PC-9 (cell line): ENCODE measurements around the gene PCDH12. TPM values are rescaled to one million over a fixed set of nuclear protein-coding genes. Genes with fewer than 3 reads are reported as not detected.

Experiments
- BruUV-seq: library from RNA; stranded (reverse); fragments of 400-500 nt; replicated peaks from 2 replicates; lab custom pipeline; 2021; lab: Mats Ljungman, UMichigan
- CTCF ChIA-PET: fragments of 300-600 bp; sonication (Branson Sonifier 250); formaldehyde crosslinking; loops from one replicate; lab custom pipeline; 2022; ENCODE audit warnings: antibody characterized with exemption; lab: Charles Lee
- POLR2A ChIA-PET: fragments of 300-600 bp; sonication (Branson Sonifier 250); formaldehyde crosslinking; loops from one replicate; lab custom pipeline; 2022; ENCODE audit warnings: antibody characterized with exemption; ENCODE audit not compliant: unreplicated experiment; lab: Charles Lee
- DNase-seq, 2 experiments: peaks; one replicate each; pipeline versions ENCODE4 v3.0.0 to v3.0.0-alpha.2; 2015 to 2022; ENCODE audit warnings: mixed read lengths in 1 of 2
- H2AFZ ChIP-seq: fragments of 200-600 bp; sonication (generic); 2 replicates; pipeline ENCODE4 v1.8.1; 2017; ENCODE audit warnings: antibody characterized with exemption
- H3F3A ChIP-seq: fragments of 200-600 bp; sonication (generic); 2 replicates; pipeline ENCODE4 v1.8.1; 2017; ENCODE audit warnings: antibody characterized with exemption, mild to moderate bottlenecking, low read depth; ENCODE audit not compliant: insufficient read depth
- H3K27ac ChIP-seq: fragments of 200-600 bp; sonication (generic); 2 replicates; pipeline ENCODE4 v1.6.1; 2016; ENCODE audit warnings: mixed run types
- H3K27me3 ChIP-seq: fragments of 200-600 bp; sonication (generic); 2 replicates; pipeline ENCODE4 v1.6.1; 2016; ENCODE audit warnings: low read depth, mixed run types; ENCODE audit not compliant: insufficient read depth
- H3K36me3 ChIP-seq: fragments of 200-600 bp; sonication (generic); 2 replicates; pipeline ENCODE4 v1.6.1; 2016; ENCODE audit warnings: low read depth, mixed run types
- H3K4me1 ChIP-seq: fragments of 200-600 bp; sonication (generic); replicated peaks from 2 replicates; pipeline ENCODE4 v1.6.1; 2016; ENCODE audit warnings: mixed run types; ENCODE audit not compliant: insufficient read depth
- H3K4me2 ChIP-seq: fragments of 200-600 bp; sonication (generic); 2 replicates; pipeline ENCODE4 v1.6.1; 2017; ENCODE audit warnings: mixed run types
- H3K4me3 ChIP-seq: fragments of 200-600 bp; sonication (generic); 2 replicates; pipeline ENCODE4 v1.6.1; 2016; ENCODE audit warnings: mixed run types
- H3K79me2 ChIP-seq: fragments of 200-600 bp; sonication (generic); 2 replicates; pipeline ENCODE4 v1.6.1; 2017; ENCODE audit warnings: low read depth, mixed run types
- H3K9me2 ChIP-seq: fragments of 200-600 bp; sonication (generic); 2 replicates; pipeline ENCODE4 v1.8.1; 2017; ENCODE audit warnings: mild to moderate bottlenecking; ENCODE audit not compliant: insufficient read depth
- H3K9me3 ChIP-seq: fragments of 200-600 bp; sonication (generic); 2 replicates; pipeline ENCODE4 v1.8.1; 2016; ENCODE audit warnings: low read depth; ENCODE audit not compliant: insufficient read depth
- H4K20me1 ChIP-seq: fragments of 200-600 bp; sonication (generic); 2 replicates; pipeline ENCODE4 v1.8.1; 2017; ENCODE audit not compliant: insufficient read depth
- EZH2 ChIP-seq: fragments of 200-600 bp; sonication (generic); IDR thresholded peaks from 2 replicates; pipeline ENCODE4 v1.8.0; 2017; ENCODE audit warnings: antibody characterized with exemption, low read depth
- intact Hi-C: fragments of 100-400 bp; cut with micrococcal nuclease; formaldehyde crosslinking; loops from one replicate; pipeline ENCODE4 v1.10.0; 2022; ENCODE audit not compliant: unreplicated experiment
- total RNA-seq: library from RNA; stranded (reverse); gene quantifications from 2 replicates; pipeline ENCODE4 v1.2.3, GENCODE V29; 2021
- TF ChIP-seq, protein P1 (sequence below): fragments of 200-600 bp; sonication (generic); conservative IDR thresholded peaks from 2 replicates; pipeline ENCODE4 v1.6.1; 2017; ENCODE audit warnings: mixed run types, antibody characterized with exemption, mild to moderate bottlenecking, moderate library complexity

The PCDH12 gene
- total RNA-seq, 1 experiment from 2014 or later = not detected

DNA sequence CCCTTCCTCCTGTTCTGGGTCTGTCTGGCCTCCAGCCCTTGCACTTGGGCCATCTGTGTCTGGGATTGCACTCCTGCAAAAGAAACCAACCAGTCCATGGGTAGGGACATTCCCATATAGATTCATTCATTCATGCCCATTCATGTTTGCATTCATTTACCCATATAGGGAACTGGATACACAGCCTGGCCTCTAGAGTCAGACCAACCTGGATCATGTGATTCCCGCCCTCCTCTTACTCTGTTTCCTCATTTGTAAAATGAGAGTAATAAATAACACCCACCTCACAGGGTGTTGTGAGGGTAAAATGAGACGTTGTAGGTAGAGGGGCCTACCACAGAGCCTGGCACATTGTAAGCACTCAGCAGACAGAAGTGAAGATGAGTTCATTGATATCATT lies 8.5 kb downstream of the PCDH12 start:
- no TSS peak for BruUV-seq

DNA sequence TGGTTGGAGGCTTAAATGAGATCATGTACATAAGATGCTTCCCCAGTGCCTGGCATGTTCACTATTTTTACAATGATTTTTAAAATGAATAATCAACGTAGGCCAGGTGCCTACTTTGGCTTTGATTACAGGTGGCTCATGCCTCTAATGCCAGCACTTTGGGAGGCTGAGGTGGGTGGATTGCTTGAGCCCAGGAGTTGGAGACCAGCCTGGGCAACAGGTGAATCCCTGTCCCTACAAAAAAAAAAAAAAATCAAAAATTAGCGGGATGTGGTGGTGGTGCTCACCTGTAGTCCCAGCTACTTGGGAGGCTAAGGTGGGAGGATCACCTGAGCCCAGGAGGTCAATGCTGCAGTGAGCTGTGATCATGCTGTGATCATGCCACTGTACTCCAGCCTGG lies 9.2 kb downstream of the PCDH12 start:
- POLR2A ChIA-PET = no interaction called here
- BruUV-seq = no TSS peak
- CTCF ChIA-PET = interaction anchor here (0.6 kb wide), 1 partner anchor 331 kb away, joined by 3 read pairs; no protein-coding TSS in a partner anchor

More for the DNA sequence above, 8.5 kb downstream of the PCDH12 start:
- DNase-seq = no peak
- TF ChIP-seq EZH2 = no peak
- TF ChIP-seq, protein P1, sequence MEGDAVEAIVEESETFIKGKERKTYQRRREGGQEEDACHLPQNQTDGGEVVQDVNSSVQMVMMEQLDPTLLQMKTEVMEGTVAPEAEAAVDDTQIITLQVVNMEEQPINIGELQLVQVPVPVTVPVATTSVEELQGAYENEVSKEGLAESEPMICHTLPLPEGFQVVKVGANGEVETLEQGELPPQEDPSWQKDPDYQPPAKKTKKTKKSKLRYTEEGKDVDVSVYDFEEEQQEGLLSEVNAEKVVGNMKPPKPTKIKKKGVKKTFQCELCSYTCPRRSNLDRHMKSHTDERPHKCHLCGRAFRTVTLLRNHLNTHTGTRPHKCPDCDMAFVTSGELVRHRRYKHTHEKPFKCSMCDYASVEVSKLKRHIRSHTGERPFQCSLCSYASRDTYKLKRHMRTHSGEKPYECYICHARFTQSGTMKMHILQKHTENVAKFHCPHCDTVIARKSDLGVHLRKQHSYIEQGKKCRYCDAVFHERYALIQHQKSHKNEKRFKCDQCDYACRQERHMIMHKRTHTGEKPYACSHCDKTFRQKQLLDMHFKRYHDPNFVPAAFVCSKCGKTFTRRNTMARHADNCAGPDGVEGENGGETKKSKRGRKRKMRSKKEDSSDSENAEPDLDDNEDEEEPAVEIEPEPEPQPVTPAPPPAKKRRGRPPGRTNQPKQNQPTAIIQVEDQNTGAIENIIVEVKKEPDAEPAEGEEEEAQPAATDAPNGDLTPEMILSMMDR = no peak
- Histone ChIP-seq H3K9me3 (no peaks in the 10 kb centered on the region), H3F3A (no peaks in the 10 kb centered on the region), H4K20me1 (no peaks in the 10 kb centered on the region), H3K4me1 (no peaks in the 10 kb centered on the region), H3K9me2 (no peaks in the 10 kb centered on the region), H3K79me2 (no peaks in the 10 kb centered on the region), H3K4me2 (no peak overlapping the region), H2AFZ (no peak overlapping the region), H3K27me3 (no peaks in the 10 kb centered on the region), H3K27ac (no peak overlapping the region), H3K4me3 (no peak overlapping the region), H3K36me3 (no peaks in the 10 kb centered on the region)
- POLR2A ChIA-PET = no interaction called here
- intact Hi-C loops = no loop called here
- CTCF ChIA-PET = no interaction called here

DNA sequence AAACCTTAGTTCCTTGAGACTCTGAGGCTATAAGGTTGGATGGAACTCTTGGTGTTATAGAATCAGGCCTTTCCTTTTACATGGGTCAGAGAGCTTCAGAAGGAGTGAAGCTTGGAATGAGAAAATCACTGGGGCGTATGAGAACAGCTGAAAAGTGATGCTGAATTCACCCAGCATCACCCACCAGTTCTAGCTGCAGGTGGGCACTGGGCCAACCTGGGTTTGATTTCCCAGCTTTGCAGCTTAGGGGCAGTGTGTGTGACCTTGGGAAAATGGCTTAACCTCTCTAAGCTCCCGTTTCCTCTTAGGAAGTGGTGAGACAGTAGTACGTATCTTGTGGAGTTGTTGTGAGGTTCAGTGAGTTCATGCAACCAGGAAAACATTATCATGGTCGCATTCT lies 10.7 kb downstream of the PCDH12 start:
- POLR2A ChIA-PET = no interaction called here
- H3K36me3 ChIP-seq = no peaks in the 10 kb centered on the region
- no peaks in the 10 kb centered on the region for H3K79me2 ChIP-seq
- H3K9me3 ChIP-seq = no peaks in the 10 kb centered on the region
- H3F3A ChIP-seq = no peaks in the 10 kb centered on the region
- no peak overlapping the region for H3K4me3 ChIP-seq
- no peak overlapping the region for H2AFZ ChIP-seq
- no TSS peak for BruUV-seq
- no peaks in the 10 kb centered on the region for H3K4me1 ChIP-seq
- H3K27ac ChIP-seq = no peak overlapping the region
- H3K27me3 ChIP-seq = no peaks in the 10 kb centered on the region
- CTCF ChIA-PET = no interaction called here
- H4K20me1 ChIP-seq = no peaks in the 10 kb centered on the region
- no peaks in the 10 kb centered on the region for H3K9me2 ChIP-seq
- intact Hi-C loops = no loop called here
- H3K4me2 ChIP-seq = no peak overlapping the region
- DNase-seq = no peak
- no peak for TF ChIP-seq EZH2
- TF ChIP-seq, protein P1 = no peak

More for the DNA sequence above, 9.2 kb downstream of the PCDH12 start:
- TF ChIP-seq, protein P1 = no peak
- no peak for TF ChIP-seq EZH2
- no peaks in the 10 kb centered on the region for H3F3A ChIP-seq
- intact Hi-C loops = no loop called here
- no peaks in the 10 kb centered on the region for H3K79me2 ChIP-seq
- no peaks in the 10 kb centered on the region for H3K4me1 ChIP-seq
- H4K20me1 ChIP-seq = no peaks in the 10 kb centered on the region
- H3K4me2 ChIP-seq = no peak overlapping the region
- DNase-seq = no peak
- no peaks in the 10 kb centered on the region for H3K9me3 ChIP-seq
- H3K27ac ChIP-seq = no peak overlapping the region
- H3K9me2 ChIP-seq = no peaks in the 10 kb centered on the region
- no peak overlapping the region for H2AFZ ChIP-seq
- no peak overlapping the region for H3K4me3 ChIP-seq
- no peaks in the 10 kb centered on the region for H3K27me3 ChIP-seq
- H3K36me3 ChIP-seq = no peaks in the 10 kb centered on the region
